ENCODE measurements around the gene SMIM26. TPM values are rescaled to one million over a fixed set of nuclear protein-coding genes. Genes with fewer than 3 reads are reported as not detected.
"Not testable (repeated sequence)": the region's sequence is repeated elsewhere in the genome, so short reads cannot be mapped to it uniquely, and the experiment has no call there.

SMIM26 gene
- total RNA-seq (2014; rRNA removed; shearing (Covaris generic)) = 83.7 and 85.6 TPM in 2 replicates

- DNase-seq (ENCODE audit: low read depth) = peak; percentile 92
These were observed at the start of gene SMIM26 for GRCh38 chr20:18566892-18567738. Gene SMIM26, plus strand, starts transcription at chr20:18567432. Its CDS starts 47 bp downstream, at chr20:18567479.

- not testable (repeated sequence) for DNase-seq (ENCODE audit: low read depth)
These were observed 45.2 kb upstream of the SMIM26 start for GRCh38 chr20:18522066-18522465.

GRCh38 chr20:18523066-18523465 is 44.2 kb upstream of the SMIM26 start:
- no peak for DNase-seq (ENCODE audit: low read depth)

GRCh38 chr20:18524646-18525045 is 42.6 kb upstream of the SMIM26 start:
- peak; percentile 37 for DNase-seq (ENCODE audit: low read depth)

GRCh38 chr20:18526761-18527160 is 40.5 kb upstream of the SMIM26 start:
- DNase-seq (ENCODE audit: low read depth) = not testable (repeated sequence)

- no peak for DNase-seq (ENCODE audit: low read depth)
These were observed 39.9 kb upstream of the SMIM26 start for GRCh38 chr20:18527339-18527738.

GRCh38 chr20:18527836-18528235 is 39.4 kb upstream of the SMIM26 start:
- peak; percentile 7 for DNase-seq (ENCODE audit: low read depth)

GRCh38 chr20:18529041-18529440 is 38.2 kb upstream of the SMIM26 start:
- no peak for DNase-seq (ENCODE audit: low read depth)

GRCh38 chr20:18532626-18533025 is 34.6 kb upstream of the SMIM26 start:
- no peak for DNase-seq (ENCODE audit: low read depth)

GRCh38 chr20:18533491-18533890 is 33.7 kb upstream of the SMIM26 start:
- DNase-seq (ENCODE audit: low read depth) = peak; percentile 39

- DNase-seq (ENCODE audit: low read depth) = no peak
These were observed 33.1 kb upstream of the SMIM26 start for GRCh38 chr20:18533978-18534644.

- no peak for DNase-seq (ENCODE audit: low read depth)
These were observed 29.6 kb upstream of the SMIM26 start for GRCh38 chr20:18537651-18538050.

- no peak for DNase-seq (ENCODE audit: low read depth)
These were observed 25.5 kb upstream of the SMIM26 start for GRCh38 chr20:18541741-18542140.

GRCh38 chr20:18543216-18543615 is 24.0 kb upstream of the SMIM26 start:
- DNase-seq (ENCODE audit: low read depth) = no peak

GRCh38 chr20:18543932-18544331 is 23.3 kb upstream of the SMIM26 start:
- DNase-seq (ENCODE audit: low read depth) = no peak

- DNase-seq (ENCODE audit: low read depth) = no peak
These were observed 21.7 kb upstream of the SMIM26 start for GRCh38 chr20:18545566-18545965.

- DNase-seq (ENCODE audit: low read depth) = no peak
These were observed 18.8 kb upstream of the SMIM26 start for GRCh38 chr20:18548465-18548864.

- DNase-seq (ENCODE audit: low read depth) = no peak
These were observed 13.5 kb upstream of the SMIM26 start for GRCh38 chr20:18553746-18554145.

- no peak for DNase-seq (ENCODE audit: low read depth)
These were observed 483 bp downstream of the SMIM26 start for GRCh38 chr20:18567739-18568091.

GRCh38 chr20:18571009-18571408 is 3.8 kb downstream of the SMIM26 start:
- no peak for DNase-seq (ENCODE audit: low read depth)

GRCh38 chr20:18571578-18571977 is 4.3 kb downstream of the SMIM26 start:
- no peak for DNase-seq (ENCODE audit: low read depth)

- DNase-seq (ENCODE audit: low read depth) = no peak
These were observed 10.7 kb downstream of the SMIM26 start for GRCh38 chr20:18577942-18578341.

- DNase-seq (ENCODE audit: low read depth) = no peak
These were observed 11.3 kb downstream of the SMIM26 start for GRCh38 chr20:18578581-18578980.

Measured in Daoy (cell line).